Left ventricle myocardium superior (tissue), 1 donor: ENCODE measurements around the gene P2RX4. TPM values are rescaled to one million over a fixed set of nuclear protein-coding genes. Genes with fewer than 3 reads are reported as not detected.
"Not testable (repeated sequence)": the region's sequence is repeated elsewhere in the genome, so short reads cannot be mapped to it uniquely, and the experiment has no call there.

ENCODE experiments used
- ATAC-seq: fragments of 200-7000 bp; cut with Tn5 transposase; one replicate; pipeline ENCODE4 v1.9.1; 2020; ENCODE audit warnings: mild to moderate bottlenecking, moderate library complexity
- DNase-seq: peaks from one replicate; pipeline ENCODE4 v3.0.0-alpha.2; 2020
- intact Hi-C: fragments of 100-400 bp; cut with micrococcal nuclease; formaldehyde crosslinking; loops from one replicate; pipeline ENCODE4 v1.11.0; 2022
- long read RNA-seq: library from polyadenylated mRNA; unstranded; transcript quantifications from one replicate; pipeline ENCODE4 v2.0.0, GENCODE V29; 2021
- total RNA-seq: library from RNA; stranded (reverse); fragmentation: NEBNext Ultra II Directional; extraction: Animal tissue kit (Norgen Biotek cat#: 25700); gene quantifications from one replicate; pipeline ENCODE4 v1.2.1, GENCODE V29; 2021
- donor health status: DM: no; HTN: yes; CAD: no; lungs with severe emphysema.

The P2RX4 gene
- 4.9 TPM for total RNA-seq
- long read RNA-seq, partial matches to known transcripts, result 0 of 10 reads
- long read RNA-seq, other reads (novel, unspliced or antisense), result 7 of 10 reads

GRCh38 chr12:121209624-121210572 lies at the start of gene P2RX4:
P2RX4 (plus strand) TSS chr12:121210129; CDS start chr12:121210165, 36 bp downstream.
- DNase-seq (peak; percentile 90), ATAC-seq (peak; percentile 93)
- intact Hi-C loops, result no loop called here

- no peak for ATAC-seq
Observed at GRCh38 chr12:121162384-121162783, 47.5 kb upstream of the P2RX4 start.

GRCh38 chr12:121162985-121163384 lies 46.9 kb upstream of the P2RX4 start:
- intact Hi-C loops, result no loop called here
- DNase-seq (no peak), ATAC-seq (no peak)

More at GRCh38 chr12:121162384-121162783, 47.5 kb upstream of the P2RX4 start:
- DNase-seq, result no peak
- intact Hi-C loops, result no loop called here

- DNase-seq, intact Hi-C loops, ATAC-seq: not testable (repeated sequence)
Observed at GRCh38 chr12:121164839-121165238, 45.1 kb upstream of the P2RX4 start.

- ATAC-seq, result no peak
- intact Hi-C loops, result no loop called here
- DNase-seq, result no peak
Observed at GRCh38 chr12:121165316-121165715, 44.6 kb upstream of the P2RX4 start.

- intact Hi-C loops, result no loop called here
Observed at GRCh38 chr12:121166356-121166755, 43.6 kb upstream of the P2RX4 start.

GRCh38 chr12:121167232-121167820 lies 42.6 kb upstream of the P2RX4 start:
- no peak for DNase-seq
- no peak for ATAC-seq
- intact Hi-C loops, result no loop called here

More at GRCh38 chr12:121166356-121166755, 43.6 kb upstream of the P2RX4 start:
- DNase-seq (no peak), ATAC-seq (no peak)

GRCh38 chr12:121167951-121168350 lies 42.0 kb upstream of the P2RX4 start:
- DNase-seq, result no peak
- ATAC-seq, result no peak
- intact Hi-C loops, result no loop called here

GRCh38 chr12:121170151-121170550 lies 39.8 kb upstream of the P2RX4 start:
- no peak for ATAC-seq
- intact Hi-C loops, result no loop called here
- no peak for DNase-seq

GRCh38 chr12:121170611-121171260 lies 39.2 kb upstream of the P2RX4 start:
- ATAC-seq (no peak), DNase-seq (no peak)
- intact Hi-C loops, result no loop called here

GRCh38 chr12:121172145-121172544 lies 37.8 kb upstream of the P2RX4 start:
- intact Hi-C loops, result no loop called here
- ATAC-seq (no peak), DNase-seq (no peak)

- ATAC-seq (peak; percentile 56), DNase-seq (peak; percentile 29)
- intact Hi-C loops, result no loop called here
Observed at GRCh38 chr12:121175383-121176119, 34.4 kb upstream of the P2RX4 start.

GRCh38 chr12:121176826-121177529 lies 33.0 kb upstream of the P2RX4 start:
- no peak for ATAC-seq
- intact Hi-C loops, result no loop called here
- no peak for DNase-seq

GRCh38 chr12:121181181-121181580 lies 28.7 kb upstream of the P2RX4 start:
- ATAC-seq (no peak), DNase-seq (no peak)
- intact Hi-C loops, result no loop called here

GRCh38 chr12:121182222-121182893 lies 27.6 kb upstream of the P2RX4 start:
- ATAC-seq (no peak), DNase-seq (no peak)
- intact Hi-C loops, result no loop called here

- intact Hi-C loops, result no loop called here
- ATAC-seq (no peak), DNase-seq (no peak)
Observed at GRCh38 chr12:121184425-121184824, 25.5 kb upstream of the P2RX4 start.

- DNase-seq, result no peak
- no peak for ATAC-seq
- intact Hi-C loops, result no loop called here
Observed at GRCh38 chr12:121184984-121185889, 24.7 kb upstream of the P2RX4 start.
